Activated CD4-positive, alpha-beta T cell treated with anti-CD3 and anti-CD28 coated beads, Interleukin-10, Interleukin-2, amounts not matched to agents 100 ng/mL and 50 ng/mL, durations not matched to agents 16 hours and 8 hours (primary cell): ENCODE measurements around the gene LRRC71.

ENCODE experiments used
- DNase-seq: peaks from one replicate; pipeline ENCODE4 v3.0.0-alpha.2; 2020

The LRRC71 gene

GRCh38 chr1:156893048-156893953, 27.1 kb upstream of the LRRC71 start, which contains the start of gene PEAR1:
TSS of gene PEAR1 (plus strand) at chr1:156893718. CDS start at chr1:156903927, 10,209 bp downstream.
- no peak for DNase-seq

GRCh38 chr1:156894001-156894400, 26.4 kb upstream of the LRRC71 start:
- DNase-seq, result no peak

- DNase-seq, result no peak
These were observed 25.5 kb upstream of the LRRC71 start for GRCh38 chr1:156894711-156895454.

- no peak for DNase-seq
These were observed 25.0 kb upstream of the LRRC71 start for GRCh38 chr1:156895455-156895812.

GRCh38 chr1:156895927-156896326, 24.5 kb upstream of the LRRC71 start:
- no peak for DNase-seq

- no peak for DNase-seq
These were observed 23.9 kb upstream of the LRRC71 start for GRCh38 chr1:156896490-156897033.

GRCh38 chr1:156897078-156897825, 23.2 kb upstream of the LRRC71 start:
- DNase-seq, result no peak

GRCh38 chr1:156898161-156898566, 22.3 kb upstream of the LRRC71 start:
- no peak for DNase-seq

- DNase-seq, result no peak
These were observed 21.3 kb upstream of the LRRC71 start for GRCh38 chr1:156898971-156899664.

GRCh38 chr1:156899956-156900718, 20.3 kb upstream of the LRRC71 start:
- DNase-seq, result no peak

GRCh38 chr1:156900896-156901589, 19.4 kb upstream of the LRRC71 start:
- no peak for DNase-seq

GRCh38 chr1:156901590-156901900, 18.9 kb upstream of the LRRC71 start:
- DNase-seq, result no peak

- no peak for DNase-seq
These were observed 18.2 kb upstream of the LRRC71 start for GRCh38 chr1:156901966-156902915.

GRCh38 chr1:156903328-156904091, 16.9 kb upstream of the LRRC71 start:
- DNase-seq, result no peak

- no peak for DNase-seq
These were observed 16.1 kb upstream of the LRRC71 start for GRCh38 chr1:156904187-156904959.

- no peak for DNase-seq
These were observed 15.3 kb upstream of the LRRC71 start for GRCh38 chr1:156905176-156905575.

- DNase-seq, result no peak
These were observed 14.8 kb upstream of the LRRC71 start for GRCh38 chr1:156905651-156906050.

- DNase-seq, result no peak
These were observed 14.1 kb upstream of the LRRC71 start for GRCh38 chr1:156906206-156906906.
